ENCODE data around the gene YWHAE.
"Not testable (repeated sequence)": the region's sequence is repeated elsewhere in the genome, so short reads cannot be mapped to it uniquely, and the experiment has no call there.

YWHAE gene

DNA sequence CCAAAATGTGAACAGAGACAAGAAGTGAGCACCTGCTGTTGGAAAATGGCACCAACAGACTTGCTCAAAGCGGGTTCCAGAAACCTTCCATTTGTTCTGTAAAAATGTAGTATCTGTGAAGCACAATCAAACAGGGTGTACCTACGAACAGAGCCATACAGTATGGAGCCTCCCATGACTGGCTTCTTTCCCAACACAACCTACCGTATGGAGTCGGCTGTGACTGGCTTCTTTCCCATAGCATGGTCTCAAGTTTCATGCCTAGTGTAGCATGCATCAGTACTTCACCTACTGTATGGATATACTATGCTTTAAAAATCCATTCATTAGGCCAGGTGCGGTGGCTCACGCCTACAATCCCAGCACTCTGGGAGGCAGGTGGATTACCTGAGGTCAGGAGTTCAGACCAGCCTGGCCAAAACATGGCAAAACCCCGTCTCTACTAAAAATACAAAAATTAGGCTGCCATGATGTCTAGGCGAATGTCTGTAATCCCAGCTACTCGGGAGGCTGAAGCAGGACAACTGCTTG is 26.2 kb downstream of the YWHAE start:
- no peak for DNase-seq

DNA sequence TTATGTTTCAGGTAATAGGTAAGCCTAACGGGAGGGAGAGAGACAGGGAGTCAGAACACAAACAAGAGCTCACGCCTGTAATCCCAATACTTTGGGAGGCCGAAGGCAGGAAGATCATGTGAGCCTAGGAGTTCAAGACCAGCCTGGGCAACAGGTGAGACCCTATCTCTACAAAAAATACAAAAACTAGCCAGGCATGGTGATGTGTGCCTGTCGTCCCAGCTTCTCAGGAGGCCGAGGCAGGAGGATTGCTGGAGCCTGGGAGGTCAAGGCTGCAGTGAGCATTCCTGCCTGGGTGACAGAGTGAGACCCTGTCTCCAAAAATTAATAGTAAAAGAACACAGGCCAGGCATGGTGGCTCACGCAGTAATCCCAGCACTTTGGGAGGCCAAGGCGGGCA is 27.4 kb downstream of the YWHAE start:
- no peak for DNase-seq

- DNase-seq: no peak
Observed at GRCh38 chr17:1371893-1372590, 28.0 kb downstream of the YWHAE start.

GRCh38 chr17:1368588-1368987 is 31.4 kb downstream of the YWHAE start:
- DNase-seq: no peak

DNA sequence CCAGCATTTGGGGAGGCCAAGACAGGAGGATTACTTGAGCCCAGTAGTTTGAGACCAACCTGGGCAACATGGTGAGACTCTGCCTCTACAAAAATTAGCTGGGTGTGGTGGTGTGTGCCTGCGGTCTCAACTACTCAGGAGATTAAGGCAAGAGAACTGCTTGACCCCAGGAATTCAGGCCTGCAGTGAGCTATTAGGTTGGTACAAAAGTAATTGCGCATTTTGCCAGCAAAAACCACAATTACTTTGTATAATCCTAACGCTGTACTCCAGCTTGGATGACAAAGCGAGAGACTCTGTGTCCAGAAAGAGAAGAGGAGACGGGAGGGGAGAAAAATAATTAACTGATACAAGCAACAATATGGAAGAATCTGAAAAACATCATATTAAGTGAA is 32.7 kb downstream of the YWHAE start:
- DNase-seq: peak; percentile 35

- DNase-seq: no peak
Observed at GRCh38 chr17:1366234-1366633, 33.8 kb downstream of the YWHAE start.

DNA sequence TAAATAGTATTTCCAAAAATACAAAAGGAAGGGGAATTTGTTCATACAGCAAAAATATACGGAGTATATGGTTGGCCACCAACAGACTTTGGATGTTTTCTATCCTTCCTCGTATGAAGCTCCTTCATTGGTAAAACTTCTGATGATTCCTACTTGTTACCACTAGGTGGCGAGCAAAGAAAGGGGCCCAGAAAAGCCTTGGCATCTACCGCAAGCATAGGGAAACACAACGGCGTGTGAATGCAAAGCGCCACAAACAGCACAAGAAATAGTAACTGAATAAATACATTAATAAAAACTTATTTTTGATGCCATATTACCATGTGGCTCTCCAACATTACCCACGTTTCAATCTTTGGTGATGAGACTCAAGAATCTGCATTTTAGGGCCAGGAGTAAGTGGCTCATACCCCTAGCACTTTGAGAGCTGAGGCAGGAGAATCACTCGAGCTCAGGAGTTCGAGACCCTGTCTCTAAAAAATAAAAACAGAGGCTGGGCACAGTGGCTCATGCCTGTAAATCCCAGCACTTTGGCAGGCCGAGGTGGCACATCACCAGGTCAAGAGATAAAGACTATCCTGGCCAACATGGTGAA is 34.5 kb downstream of the YWHAE start:
- peak; percentile 77 for DNase-seq

DNA sequence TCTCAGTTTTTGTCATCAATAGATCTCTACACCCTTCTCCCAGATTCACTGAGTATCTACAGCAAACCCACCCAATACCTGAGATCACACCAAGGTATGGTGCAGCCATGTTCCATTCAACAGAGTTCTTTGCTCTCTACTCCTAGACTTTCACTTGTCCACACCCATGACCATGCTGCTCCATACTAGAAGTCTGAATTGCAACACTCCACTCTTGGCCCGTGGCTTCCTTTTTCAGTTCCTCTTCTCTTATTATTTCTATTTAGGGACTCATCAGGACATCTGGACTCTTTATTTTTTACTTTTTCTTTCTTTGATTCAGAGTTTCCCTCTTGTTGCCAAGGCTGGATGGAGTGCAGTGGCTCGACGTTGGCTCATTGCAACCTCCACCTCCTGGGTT is 37.1 kb downstream of the YWHAE start:
- DNase-seq: no peak

DNA sequence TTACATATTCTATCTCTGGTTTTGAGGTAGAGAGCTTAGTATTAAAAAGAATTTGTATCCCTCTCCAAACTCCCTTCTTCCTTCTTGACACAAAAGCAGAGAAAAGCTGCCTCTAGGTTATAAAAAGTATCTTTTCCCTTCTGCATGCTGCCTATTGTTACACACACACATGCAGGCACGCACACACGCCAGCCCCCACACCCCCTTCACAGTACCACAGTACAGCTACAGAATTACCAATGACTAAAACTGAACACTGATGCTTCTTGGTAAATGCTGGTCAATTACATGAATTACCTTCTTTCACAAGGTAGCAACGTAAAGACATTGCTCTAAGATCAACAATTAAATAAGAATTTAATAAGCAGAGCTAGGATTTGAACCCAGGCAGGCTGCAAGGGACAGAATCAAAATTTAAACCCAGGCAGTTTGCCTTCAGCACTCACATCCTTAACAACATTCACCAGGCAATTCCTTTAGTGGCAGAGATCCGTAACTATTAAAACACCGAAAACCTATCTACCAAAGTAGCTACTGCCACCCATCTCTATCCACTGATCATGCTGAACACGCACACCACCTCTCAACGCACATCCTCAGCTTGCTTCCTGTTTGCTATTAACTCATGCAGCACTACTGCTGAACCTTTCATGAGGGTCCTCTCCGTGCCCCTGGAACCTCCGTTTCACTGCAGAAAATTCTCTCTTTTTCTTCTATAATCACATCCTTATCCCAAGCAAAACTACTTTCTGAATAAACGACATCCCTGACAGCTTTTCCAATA is 37.8 kb downstream of the YWHAE start:
- DNase-seq: no peak

GRCh38 chr17:1360975-1361374 is 39.0 kb downstream of the YWHAE start:
- DNase-seq: no peak

GRCh38 chr17:1360315-1360714 is 39.7 kb downstream of the YWHAE start:
- peak; percentile 56 for DNase-seq

- DNase-seq: no peak
Observed at GRCh38 chr17:1354030-1354429, 46.0 kb downstream of the YWHAE start.

GRCh38 chr17:1352530-1352929 is 47.5 kb downstream of the YWHAE start:
- not testable (repeated sequence) for DNase-seq

DNA sequence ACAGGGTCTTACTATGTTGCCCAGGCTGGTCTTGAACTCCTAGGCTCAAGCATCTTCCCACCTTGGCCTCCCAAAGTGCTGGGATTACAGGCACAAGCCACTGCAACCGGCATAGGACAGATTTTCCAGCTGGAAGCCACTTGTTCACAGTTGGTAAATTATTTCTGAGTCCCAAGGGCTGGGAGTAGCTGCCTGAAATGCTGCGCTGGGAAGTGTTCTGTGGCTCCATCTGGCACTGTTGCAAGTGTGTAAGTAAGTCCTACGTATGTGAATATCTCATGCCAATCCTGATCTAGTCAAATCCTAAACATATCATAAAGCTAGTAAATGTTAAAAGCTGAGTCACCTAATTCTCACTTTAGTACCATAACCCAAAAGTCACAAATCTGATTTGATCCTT is 48.1 kb downstream of the YWHAE start:
- DNase-seq: no peak

GRCh38 chr17:1351275-1351674 is 48.7 kb downstream of the YWHAE start:
- no peak for DNase-seq

DNA sequence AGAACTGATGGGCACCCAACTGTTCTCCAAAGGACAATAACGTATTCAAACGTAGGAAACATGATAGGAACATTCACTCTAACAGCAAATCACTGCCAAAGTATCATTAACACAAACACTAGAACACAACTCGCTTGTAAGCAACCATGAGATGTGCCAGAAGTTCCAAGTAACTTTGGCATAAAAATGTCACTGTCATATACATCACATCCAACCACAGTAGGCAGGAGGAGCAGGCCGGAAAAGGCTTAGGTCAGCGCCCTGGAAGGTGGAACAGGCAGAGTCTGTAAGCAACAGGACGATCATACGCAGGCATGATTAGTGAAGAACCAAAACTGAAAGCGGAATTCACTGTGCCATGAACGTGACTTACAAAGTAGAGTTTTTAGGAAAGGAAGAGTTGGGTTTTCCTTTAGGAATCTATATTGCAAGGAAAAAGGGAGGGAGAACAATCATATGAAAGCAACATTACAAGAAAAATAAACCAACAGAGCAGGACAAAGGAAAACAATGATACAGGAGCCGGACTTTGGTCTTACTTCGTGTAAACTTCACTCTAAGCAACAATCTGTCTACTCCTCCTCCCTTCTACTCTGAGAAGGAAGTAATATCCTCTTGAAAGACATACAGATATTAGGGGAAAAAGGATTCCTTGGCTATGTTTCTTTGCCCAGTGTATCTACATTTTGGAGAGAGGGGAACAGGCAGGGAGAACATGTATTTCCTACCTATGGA is 52.3 kb downstream of the YWHAE start:
- peak; percentile 30 for DNase-seq

DNA sequence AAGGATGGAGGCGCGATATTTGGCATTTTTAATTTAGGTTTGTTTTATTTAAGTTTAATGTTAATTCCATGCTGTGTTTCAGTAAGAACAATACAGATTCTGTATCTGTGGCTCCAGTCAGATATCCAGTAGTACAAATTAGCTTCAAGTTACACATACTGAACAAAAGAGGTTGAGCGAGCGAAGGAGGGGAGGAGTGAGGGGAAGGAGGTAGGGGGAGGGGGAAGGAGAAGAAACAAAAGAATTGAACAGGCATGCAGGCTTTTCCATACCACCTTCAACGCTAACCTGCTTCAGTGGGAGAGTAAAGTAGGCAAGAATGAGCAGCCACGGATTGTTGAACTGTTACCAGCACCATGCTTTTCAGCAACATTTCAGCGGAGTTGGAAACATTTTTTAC is 55.5 kb downstream of the YWHAE start:
- DNase-seq: no peak

DNA sequence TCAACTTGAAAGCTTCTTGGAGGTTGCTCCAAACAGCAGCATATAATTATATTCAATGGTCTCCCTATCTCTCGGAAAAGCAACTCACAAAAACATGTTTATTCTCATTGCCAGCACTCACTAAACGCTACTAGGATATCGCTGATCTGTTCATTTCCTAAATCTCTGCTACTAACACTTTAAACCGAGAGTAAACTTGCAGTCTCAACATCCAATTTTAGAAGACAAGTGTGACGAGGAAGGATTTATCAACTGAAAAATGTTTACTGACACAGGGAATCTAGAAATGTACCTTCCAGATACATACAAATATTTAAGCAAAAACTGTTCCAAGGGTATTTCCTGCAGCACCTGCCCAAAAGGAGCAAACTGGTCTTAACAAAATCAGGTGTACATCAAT is 56.5 kb downstream of the YWHAE start:
- DNase-seq: no peak

- no peak for DNase-seq
Observed at GRCh38 chr17:1340371-1340770, 59.7 kb downstream of the YWHAE start.

- no peak for DNase-seq
Observed at GRCh38 chr17:1331708-1332107, 68.3 kb downstream of the YWHAE start.

GRCh38 chr17:1329745-1330343 is 70.2 kb downstream of the YWHAE start:
- DNase-seq: no peak

GRCh38 chr17:1328437-1328836 is 71.6 kb downstream of the YWHAE start:
- no peak for DNase-seq

DNA sequence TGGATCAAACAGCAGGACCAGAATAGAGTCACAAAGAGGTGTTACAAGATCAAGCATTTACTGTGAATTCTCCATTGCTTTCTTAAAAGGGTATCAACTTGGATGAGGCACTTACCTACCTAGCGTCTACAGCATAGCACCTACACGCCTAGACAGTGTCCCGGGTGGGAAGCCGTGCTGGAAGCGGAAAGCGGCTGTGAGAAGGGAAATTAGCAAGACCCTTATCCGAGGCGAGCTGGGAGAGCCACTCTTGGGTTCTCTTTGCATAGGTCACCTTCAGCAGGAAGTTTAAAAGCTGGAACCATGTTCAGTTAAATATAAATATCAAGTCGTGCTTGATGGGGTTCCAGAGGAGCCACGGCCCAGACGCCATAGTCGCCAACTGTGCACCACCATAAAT is 74.3 kb downstream of the YWHAE start:
- DNase-seq: no peak
